ENCODE results near the gene PCK2.

Gene PCK2

GRCh38 chr14:24060984-24061913 lies 32.9 kb upstream of the PCK2 start:
- no peak for DNase-seq (ENCODE audit: low spot score)

DNA sequence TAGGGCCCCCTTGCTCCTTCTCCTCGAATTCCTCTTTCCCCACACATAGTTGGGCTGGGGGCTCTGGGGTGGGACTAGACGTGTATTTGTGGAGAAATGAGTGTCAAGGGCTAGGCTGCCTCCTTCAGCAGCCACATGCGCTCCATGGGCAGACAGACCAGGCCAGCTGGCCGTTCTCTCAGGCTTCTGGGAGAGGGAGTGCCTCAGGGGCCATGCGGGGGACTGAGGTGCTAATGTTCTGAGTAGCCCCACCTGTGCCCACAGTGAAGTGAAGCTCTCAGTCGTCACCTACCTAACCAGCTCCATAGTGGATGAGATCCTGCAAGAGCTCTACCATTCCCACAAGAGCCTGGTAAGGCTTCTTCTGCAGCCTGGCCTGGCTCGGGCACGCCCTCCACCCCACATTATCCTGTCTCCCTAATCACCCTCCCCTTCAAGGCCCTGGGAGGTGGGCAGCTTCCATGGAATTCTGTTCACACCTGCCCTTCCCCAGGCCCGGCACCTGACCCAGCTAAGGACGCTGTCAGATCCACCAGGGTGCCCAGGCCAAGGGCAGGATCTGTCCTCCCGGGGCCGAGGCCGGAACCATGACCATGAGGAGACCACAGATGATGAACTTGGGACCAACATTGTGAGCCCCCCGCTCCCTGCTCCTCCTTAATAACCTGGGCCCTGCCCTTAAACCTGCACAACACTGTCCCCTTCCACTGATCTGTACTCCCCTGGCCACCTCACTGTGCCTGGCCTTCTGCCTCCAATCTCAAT lies 31.7 kb upstream of the PCK2 start:
- DNase-seq (ENCODE audit: low spot score): no peak

GRCh38 chr14:24063263-24063836 lies 30.8 kb upstream of the PCK2 start:
- DNase-seq (ENCODE audit: low spot score): no peak

DNA sequence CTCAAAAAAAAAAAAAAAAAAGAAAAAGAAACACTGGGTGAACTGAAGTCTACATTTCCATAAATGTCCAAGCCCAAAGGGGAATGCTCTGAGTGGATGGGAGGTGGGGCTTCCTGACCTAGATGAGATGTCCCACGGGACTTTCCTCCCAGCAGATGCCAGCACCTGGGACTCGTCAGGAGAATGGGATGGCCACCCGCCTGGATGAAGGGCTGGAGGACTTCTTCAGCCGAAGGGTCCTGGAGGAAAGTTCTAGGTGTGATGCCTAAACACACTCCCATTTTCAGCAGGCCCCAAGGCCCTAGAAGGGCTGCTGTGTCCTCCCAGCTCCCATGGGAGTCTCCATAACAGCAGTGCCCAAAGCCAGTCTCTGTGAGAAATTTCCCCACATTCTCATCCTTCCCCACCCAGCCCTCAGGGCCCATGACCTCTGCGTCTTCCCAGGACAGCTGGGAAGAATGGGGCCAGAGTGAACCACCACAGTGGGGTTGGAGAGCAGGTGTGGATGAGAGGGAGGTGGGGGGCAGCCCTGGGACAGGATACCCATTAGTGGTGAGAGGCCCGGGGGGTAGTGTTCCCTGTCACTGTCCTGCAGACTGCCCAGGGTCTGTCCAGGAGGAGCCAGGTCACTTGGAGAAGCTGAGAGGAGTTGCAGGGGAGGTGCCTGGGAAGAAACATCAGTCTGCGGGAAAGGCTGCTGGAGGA lies 29.9 kb upstream of the PCK2 start:
- DNase-seq (ENCODE audit: low spot score): no peak

GRCh38 chr14:24064856-24065255 lies 29.3 kb upstream of the PCK2 start:
- DNase-seq (ENCODE audit: low spot score): no peak

DNA sequence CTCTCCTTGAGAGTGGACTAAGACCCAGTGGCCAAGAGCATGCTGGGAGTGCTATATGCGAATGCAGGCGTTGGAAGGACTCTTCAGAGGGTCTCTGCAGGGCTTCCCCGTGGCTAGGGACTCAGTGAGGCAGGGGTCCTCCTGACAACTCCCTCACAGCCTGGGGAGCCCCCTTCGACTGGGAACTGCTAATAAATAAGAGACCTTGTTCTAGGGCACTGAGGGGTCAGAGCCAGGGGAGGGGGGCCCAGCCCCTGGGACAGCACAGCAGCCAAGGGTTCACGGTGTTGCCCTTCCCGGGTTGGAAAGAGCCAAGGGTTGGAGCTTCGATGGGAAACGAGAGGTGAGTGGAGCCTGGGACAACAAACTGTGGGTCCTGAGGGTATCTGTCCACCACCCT lies 28.7 kb upstream of the PCK2 start:
- DNase-seq (ENCODE audit: low spot score): no peak

- DNase-seq (ENCODE audit: low spot score): no peak
Observed at GRCh38 chr14:24066496-24067132, 27.5 kb upstream of the PCK2 start.

- no peak for DNase-seq (ENCODE audit: low spot score)
Observed at GRCh38 chr14:24067133-24068082, 26.7 kb upstream of the PCK2 start.

DNA sequence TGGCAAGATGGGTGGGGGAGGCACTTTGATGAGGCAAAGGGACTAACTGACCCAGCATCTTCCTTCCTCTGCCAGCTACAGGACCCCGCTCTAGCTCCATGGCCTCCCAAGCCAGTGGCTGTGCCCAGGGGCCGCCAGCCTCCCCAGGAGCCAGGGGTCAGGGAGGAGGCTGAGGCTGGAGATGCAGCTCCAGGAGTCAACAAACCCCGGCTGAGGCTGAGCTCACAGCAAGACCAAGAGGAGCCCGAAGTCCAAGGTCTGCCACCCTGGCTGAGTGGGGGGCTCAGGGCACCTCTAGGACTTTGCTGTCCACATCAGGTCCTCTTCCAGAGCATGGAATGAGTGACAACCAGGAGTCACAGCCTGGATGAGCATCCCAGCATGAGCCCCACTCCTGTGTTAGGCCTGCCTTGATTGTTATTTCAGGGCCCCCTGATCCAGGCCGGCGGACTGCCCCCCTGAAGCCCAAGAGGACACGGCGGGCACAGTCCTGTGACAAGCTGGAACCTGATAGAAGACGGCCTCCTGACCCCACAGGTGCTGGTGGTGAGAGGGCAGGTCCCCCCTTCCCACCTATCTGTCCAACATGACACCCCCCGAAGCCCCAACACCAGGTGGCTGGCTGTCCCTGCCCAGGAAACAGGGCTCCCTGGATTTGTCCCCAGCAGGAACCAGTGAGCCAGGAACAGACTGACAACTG lies 25.2 kb upstream of the PCK2 start:
- DNase-seq (ENCODE audit: low spot score): no peak

GRCh38 chr14:24069411-24069735 lies 24.7 kb upstream of the PCK2 start:
- DNase-seq (ENCODE audit: low spot score): no peak

DNA sequence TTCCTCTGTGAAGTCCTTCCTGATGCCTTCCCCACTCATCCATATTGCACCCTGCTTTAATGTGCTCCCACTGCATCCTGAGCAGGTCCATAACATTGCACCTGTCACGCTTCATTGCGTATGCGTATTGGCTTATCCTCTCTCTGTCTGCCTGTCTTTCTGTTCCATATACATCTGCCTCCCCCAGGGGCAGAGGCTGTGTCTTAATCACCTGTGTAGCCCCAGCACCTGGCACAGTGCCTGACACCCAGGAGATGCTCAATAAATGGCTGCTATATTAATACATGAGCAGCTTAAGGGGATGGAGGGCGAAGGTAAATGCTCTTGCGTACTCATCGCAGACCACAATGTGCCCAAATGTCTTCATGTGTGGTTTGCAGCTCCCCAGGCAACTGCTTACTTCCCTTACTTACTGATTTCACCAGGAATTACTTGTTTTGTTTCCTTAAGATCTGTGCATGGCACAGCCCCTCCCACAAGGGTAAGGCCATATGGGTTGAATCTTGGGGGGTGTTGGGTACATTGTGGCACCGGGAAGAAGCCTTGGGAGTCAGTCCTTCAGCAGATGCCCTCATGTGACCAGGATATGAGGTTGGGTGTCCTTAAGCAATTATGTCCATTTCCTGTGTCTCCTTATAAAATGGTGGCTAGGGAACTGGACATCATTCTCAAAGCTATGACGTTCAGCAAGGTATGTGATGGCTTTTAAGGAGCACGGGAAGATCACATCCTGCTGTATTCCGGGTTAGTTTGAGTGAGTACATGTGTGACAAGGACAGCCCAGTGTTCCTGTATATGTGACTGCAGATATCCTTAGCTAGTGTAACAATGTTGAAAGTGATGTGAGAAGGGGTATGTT lies 23.6 kb upstream of the PCK2 start:
- no peak for DNase-seq (ENCODE audit: low spot score)

DNA sequence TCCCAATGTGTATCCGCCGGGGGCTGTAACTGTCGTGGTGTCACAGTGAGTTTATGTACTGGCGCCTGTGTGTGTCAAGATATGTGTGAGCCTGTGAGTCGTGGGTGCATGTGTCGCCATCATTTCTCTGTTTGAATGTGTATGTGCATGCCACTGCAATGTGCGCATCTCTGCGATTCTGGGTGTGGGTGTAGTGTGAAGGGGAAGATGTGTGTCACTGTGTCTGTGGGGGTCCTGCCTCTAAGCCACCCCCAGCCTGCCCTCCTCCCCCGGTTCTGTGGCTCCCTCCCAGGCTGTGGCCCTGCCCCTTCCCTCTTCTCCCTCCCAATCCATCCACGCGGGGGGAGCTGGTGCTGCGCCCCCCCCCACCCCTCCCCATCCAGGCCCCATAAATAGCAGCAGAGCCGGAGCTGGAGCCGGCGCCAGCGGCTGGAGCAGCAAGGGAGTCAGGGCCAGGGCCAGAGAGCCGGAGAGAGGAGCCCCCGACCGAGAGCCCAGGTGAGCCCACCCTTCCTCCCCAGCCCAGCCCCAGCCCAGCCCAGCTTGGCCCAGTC lies 22.9 kb upstream of the PCK2 start, which contains the start of gene CPNE6:
Gene CPNE6, plus strand, starts transcription at position 419 of the 554 bp plus-strand sequence. CDS start 1,375 bp downstream, outside the sequence.
- no peak for DNase-seq (ENCODE audit: low spot score)

DNA sequence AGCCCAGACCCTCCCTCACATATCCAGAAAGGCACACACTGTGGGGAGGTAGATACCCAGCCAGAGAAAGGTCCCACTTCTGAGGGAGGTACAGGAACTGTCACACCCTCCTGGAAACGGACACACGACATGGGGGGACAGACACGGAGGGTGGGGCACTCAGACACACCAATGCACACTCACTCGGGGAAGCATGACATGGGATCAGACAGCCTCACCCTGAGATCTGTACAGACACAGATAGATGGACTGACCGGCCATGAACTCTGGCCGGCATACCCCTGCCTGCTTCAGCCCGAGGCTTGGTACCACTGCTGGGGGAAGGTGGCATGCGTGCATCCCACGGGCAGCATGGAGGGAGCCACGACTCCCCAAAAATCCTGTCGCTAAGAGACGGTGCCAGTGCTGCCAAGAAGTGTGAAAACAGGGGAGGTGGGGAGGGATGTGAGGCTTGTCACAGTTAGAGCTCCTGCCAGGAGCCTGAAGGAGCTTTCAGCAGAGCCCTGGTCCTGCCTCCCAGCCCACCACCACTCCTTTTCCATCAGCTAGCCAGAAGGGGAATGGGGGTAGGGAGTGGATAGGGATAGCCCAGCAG lies 22.2 kb upstream of the PCK2 start:
- no peak for DNase-seq (ENCODE audit: low spot score)

DNA sequence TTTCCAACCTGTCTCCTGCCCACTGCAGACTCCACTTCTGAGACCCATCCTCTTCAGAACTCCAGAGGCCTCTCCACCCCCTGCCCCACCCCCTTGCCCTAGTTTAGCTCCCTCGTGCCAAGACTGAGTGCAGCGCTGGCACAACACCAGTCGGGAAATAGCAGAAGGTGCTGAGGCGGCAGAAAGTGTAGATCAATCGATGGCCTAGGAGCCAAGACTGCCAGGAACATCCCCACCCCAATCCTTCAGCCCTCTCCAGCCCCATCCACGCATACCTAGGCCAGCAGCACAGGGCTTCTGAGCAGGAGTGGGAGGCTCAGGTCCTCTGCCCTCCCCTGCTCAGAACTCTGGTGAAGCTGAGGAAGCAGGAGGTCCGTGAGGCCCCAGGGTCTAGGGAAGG lies 21.7 kb upstream of the PCK2 start:
- no peak for DNase-seq (ENCODE audit: low spot score)

DNA sequence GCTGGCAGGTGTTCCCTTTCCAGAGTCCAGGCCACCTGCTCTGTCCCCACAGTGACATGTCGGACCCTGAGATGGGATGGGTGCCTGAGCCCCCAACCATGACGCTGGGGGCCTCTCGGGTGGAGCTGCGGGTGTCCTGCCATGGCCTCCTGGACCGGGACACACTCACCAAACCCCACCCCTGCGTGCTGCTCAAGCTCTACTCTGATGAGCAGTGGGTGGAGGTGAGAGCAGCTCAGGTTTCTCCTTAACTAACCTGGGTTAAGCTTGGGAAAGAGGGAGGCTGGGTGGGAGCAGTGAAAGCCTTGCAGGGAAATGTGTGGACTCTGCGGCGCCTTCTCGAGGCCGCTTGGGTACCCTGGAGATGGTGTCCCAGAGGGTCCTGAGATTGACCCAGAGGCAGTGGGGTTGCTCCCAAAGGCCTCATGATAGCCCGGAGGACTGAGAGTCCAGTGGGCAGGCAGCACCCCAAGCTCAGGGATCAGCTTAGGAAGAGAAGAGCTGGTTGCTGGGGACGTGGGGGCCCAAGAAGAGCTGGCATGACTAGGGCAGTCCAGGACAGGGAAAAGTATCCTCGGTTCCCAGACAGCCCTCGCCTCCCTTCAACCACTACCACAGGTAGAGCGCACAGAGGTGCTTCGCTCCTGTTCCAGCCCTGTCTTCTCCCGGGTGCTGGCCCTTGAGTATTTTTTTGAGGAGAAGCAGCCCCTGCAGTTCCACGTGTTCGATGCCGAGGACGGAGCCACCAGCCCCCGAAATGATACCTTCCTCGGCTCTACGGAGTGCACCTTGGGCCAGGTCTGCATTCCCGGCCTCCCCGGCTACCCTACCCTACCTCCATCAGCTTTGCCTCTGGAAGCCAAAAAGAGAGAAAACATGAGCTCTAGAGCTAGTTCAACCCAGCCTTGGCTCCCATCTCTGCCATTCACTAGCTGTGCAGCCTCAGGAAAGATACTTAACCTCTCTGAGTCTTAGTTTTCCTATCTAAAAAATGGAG lies 20.9 kb upstream of the PCK2 start:
- DNase-seq (ENCODE audit: low spot score): no peak

DNA sequence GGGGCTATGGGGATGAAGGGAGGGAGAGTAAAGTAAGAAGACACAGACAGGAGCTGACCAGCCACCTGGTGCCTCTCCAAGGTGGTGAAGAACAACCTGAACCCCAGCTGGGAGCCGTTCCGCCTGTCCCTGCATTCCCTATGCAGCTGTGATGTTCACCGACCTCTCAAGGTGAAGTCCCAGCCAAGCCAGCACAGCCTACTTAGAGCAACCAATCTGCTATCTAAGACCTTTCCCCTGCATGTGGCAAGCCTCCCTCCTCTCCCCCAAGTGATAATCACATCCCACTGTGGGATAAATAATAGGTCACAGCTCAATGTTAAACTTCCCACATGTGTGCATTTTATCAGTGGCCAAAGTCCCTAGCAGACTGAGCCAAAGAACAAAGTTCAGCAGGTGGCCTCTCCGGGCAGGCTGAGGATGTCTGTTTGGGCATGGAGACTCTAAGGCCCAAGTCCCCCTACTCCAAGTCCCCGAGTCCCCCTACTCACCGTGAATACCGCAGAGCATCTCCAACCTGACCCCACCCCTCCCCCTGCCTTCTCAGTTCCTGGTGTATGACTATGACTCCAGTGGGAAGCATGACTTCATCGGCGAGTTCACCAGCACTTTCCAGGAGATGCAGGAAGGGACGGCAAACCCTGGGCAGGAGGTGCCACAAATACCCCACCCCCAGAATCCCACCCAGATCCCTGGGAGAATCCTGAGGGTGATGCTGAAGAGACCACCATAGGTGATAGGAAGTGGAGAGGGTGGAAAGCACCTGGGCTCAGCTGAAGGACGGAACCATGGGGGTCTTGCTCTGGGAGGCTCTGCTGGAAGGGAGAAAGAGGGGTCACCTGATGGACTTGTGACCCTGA lies 19.3 kb upstream of the PCK2 start:
- DNase-seq (ENCODE audit: low spot score): no peak

Measured in hematopoietic multipotent progenitor cell treated with erythropoietin and hydrocortisone succinate and interleukin-3 and kit ligand, for 17 days (in vitro differentiated cells).